IPS DF 4.7 (cell line): ENCODE results near the gene MLEC.
"Not testable (repeated sequence)": the region's sequence is repeated elsewhere in the genome, so short reads cannot be mapped to it uniquely, and the experiment has no call there.

Experiments
- DNase-seq: peaks from one replicate; pipeline ENCODE4 v3.0.0-alpha.2; 2013; ENCODE audit warnings: low spot score; ENCODE audit errors: extremely low read depth

The MLEC gene

GRCh38 chr12:120720987-120721801, 34.2 kb downstream of the MLEC start:
- no peak for DNase-seq

GRCh38 chr12:120721866-120722265, 34.9 kb downstream of the MLEC start:
- no peak for DNase-seq

GRCh38 chr12:120722784-120723183, 35.8 kb downstream of the MLEC start:
- no peak for DNase-seq

- DNase-seq, result no peak
Observed at GRCh38 chr12:120724720-120725119, 37.8 kb downstream of the MLEC start.

GRCh38 chr12:120725151-120725658, 38.3 kb downstream of the MLEC start:
- DNase-seq, result no peak

- DNase-seq, result no peak
Observed at GRCh38 chr12:120725659-120726509, 38.9 kb downstream of the MLEC start, which contains the start of gene ACADS. ACADS (plus strand) TSS chr12:120725826; CDS start chr12:120725886, 60 bp downstream.

GRCh38 chr12:120726510-120726793, 39.5 kb downstream of the MLEC start:
- DNase-seq, result no peak

GRCh38 chr12:120726961-120727360, 40.0 kb downstream of the MLEC start:
- DNase-seq, result no peak

GRCh38 chr12:120732198-120732597, 45.2 kb downstream of the MLEC start:
- not testable (repeated sequence) for DNase-seq

- no peak for DNase-seq
Observed at GRCh38 chr12:120733574-120733973, 46.6 kb downstream of the MLEC start.

GRCh38 chr12:120734210-120734609, 47.3 kb downstream of the MLEC start:
- DNase-seq, result no peak

GRCh38 chr12:120735181-120735580, 48.2 kb downstream of the MLEC start:
- no peak for DNase-seq

- DNase-seq, result no peak
Observed at GRCh38 chr12:120736404-120737331, 49.7 kb downstream of the MLEC start.

- no peak for DNase-seq
Observed at GRCh38 chr12:120737557-120738251, 50.8 kb downstream of the MLEC start.

- no peak for DNase-seq
Observed at GRCh38 chr12:120738252-120739030, 51.5 kb downstream of the MLEC start.

GRCh38 chr12:120739031-120739762, 52.2 kb downstream of the MLEC start:
- DNase-seq, result no peak

GRCh38 chr12:120739821-120740613, 53.1 kb downstream of the MLEC start:
- no peak for DNase-seq

GRCh38 chr12:120740871-120741270, 53.9 kb downstream of the MLEC start:
- DNase-seq, result no peak
